HL-60 (cell line): ENCODE data around the gene PRM1.

Source experiments
- GABPA ChIP-seq: IDR thresholded peaks from 2 replicates; pipeline ENCODE4 v1.6.1; 2012; ENCODE audit warnings: low read depth
- POLR2AphosphoS5 ChIP-seq: IDR thresholded peaks from 2 replicates; pipeline ENCODE4 v1.6.1; 2012; ENCODE audit warnings: low read depth
- SPI1 ChIP-seq: IDR thresholded peaks from 2 replicates; pipeline ENCODE4 v1.6.1; 2012; ENCODE audit warnings: low read depth, mild to moderate bottlenecking, borderline replicate concordance
- TF ChIP-seq, protein P1 (sequence below): IDR thresholded peaks from one replicate; pipeline ENCODE4 v1.5.1; 2011; ENCODE audit warnings: low read length, control low read depth, inconsistent platforms; ENCODE audit not compliant: insufficient read depth
- TF ChIP-seq, protein P2 (sequence below): IDR thresholded peaks from 2 replicates; pipeline ENCODE4 v1.6.1; 2012; ENCODE audit warnings: low read depth; ENCODE audit not compliant: insufficient replicate concordance

DNA sequence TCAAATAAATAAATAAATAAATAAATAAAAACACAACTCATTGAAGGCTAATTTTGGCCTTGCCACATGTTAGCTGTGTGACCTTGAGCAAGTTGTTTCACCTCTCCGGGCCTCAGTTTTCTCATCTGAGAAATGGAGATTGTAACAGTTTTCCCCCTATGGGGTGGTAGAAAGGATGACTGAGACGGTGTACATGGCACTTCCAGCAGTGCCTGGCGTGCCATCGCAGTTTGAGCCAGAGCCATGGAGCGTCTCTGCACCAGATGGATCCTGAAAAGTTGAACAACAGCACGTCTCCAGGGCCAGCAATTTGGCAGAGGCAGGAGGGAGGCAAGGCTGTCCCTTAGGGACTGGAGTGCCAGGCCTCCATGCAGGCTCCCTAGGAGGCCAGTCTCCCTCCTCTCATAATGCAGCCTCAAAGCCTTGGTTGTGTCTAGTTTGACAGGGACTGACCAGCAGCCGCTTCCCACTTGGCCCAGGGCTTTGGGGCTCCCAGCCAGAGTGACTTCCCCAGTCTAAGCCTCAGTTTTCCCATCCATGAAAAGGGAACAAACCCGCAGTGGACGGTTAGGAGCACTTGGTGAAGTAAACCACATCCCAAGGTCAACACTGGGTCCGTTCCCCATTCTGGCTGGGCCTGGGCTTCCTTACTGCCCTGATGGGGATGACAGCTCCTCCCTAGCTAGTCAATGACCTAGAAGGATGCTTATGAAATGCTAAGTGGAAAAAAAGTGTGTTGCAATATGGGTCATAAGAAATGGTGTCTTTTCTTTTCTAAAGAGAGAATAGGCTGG is 44.5 kb downstream of the PRM1 start:
- TF ChIP-seq, protein P1, sequence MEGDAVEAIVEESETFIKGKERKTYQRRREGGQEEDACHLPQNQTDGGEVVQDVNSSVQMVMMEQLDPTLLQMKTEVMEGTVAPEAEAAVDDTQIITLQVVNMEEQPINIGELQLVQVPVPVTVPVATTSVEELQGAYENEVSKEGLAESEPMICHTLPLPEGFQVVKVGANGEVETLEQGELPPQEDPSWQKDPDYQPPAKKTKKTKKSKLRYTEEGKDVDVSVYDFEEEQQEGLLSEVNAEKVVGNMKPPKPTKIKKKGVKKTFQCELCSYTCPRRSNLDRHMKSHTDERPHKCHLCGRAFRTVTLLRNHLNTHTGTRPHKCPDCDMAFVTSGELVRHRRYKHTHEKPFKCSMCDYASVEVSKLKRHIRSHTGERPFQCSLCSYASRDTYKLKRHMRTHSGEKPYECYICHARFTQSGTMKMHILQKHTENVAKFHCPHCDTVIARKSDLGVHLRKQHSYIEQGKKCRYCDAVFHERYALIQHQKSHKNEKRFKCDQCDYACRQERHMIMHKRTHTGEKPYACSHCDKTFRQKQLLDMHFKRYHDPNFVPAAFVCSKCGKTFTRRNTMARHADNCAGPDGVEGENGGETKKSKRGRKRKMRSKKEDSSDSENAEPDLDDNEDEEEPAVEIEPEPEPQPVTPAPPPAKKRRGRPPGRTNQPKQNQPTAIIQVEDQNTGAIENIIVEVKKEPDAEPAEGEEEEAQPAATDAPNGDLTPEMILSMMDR, result no peak
- TF ChIP-seq POLR2AphosphoS5, result no peak
- no peak for TF ChIP-seq GABPA
- TF ChIP-seq, protein P2, sequence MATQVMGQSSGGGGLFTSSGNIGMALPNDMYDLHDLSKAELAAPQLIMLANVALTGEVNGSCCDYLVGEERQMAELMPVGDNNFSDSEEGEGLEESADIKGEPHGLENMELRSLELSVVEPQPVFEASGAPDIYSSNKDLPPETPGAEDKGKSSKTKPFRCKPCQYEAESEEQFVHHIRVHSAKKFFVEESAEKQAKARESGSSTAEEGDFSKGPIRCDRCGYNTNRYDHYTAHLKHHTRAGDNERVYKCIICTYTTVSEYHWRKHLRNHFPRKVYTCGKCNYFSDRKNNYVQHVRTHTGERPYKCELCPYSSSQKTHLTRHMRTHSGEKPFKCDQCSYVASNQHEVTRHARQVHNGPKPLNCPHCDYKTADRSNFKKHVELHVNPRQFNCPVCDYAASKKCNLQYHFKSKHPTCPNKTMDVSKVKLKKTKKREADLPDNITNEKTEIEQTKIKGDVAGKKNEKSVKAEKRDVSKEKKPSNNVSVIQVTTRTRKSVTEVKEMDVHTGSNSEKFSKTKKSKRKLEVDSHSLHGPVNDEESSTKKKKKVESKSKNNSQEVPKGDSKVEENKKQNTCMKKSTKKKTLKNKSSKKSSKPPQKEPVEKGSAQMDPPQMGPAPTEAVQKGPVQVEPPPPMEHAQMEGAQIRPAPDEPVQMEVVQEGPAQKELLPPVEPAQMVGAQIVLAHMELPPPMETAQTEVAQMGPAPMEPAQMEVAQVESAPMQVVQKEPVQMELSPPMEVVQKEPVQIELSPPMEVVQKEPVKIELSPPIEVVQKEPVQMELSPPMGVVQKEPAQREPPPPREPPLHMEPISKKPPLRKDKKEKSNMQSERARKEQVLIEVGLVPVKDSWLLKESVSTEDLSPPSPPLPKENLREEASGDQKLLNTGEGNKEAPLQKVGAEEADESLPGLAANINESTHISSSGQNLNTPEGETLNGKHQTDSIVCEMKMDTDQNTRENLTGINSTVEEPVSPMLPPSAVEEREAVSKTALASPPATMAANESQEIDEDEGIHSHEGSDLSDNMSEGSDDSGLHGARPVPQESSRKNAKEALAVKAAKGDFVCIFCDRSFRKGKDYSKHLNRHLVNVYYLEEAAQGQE, result no peak
- peak; percentile 63; the same call in 1 of the 2 replicates for TF ChIP-seq SPI1
